Neural cell (in vitro differentiated cells): ENCODE results near the gene TNS2.

Experiments
- CTCF ChIP-seq: fragments of 450-650 bp; IDR thresholded peaks from 2 replicates; pipeline ENCODE4 v1.5.1; 2014; ENCODE audit warnings: antibody characterized with exemption, mild to moderate bottlenecking, moderate library complexity; ENCODE audit not compliant: poor library complexity, severe bottlenecking
- EP300 ChIP-seq: fragments of 450-650 bp; conservative IDR thresholded peaks from 2 replicates; pipeline ENCODE4 v1.6.1; 2014; ENCODE audit warnings: antibody characterized with exemption, mild to moderate bottlenecking, moderate library complexity; ENCODE audit not compliant: poor library complexity, severe bottlenecking
- POLR2AphosphoS5 ChIP-seq: IDR thresholded peaks from 2 replicates; pipeline ENCODE4 v1.6.1; 2012
- TAF1 ChIP-seq: IDR thresholded peaks from 2 replicates; pipeline ENCODE4 v1.6.1; 2012; ENCODE audit warnings: low read depth

GRCh38 chr12:53074999-53075370, 25.1 kb downstream of the TNS2 start:
- TF ChIP-seq POLR2AphosphoS5, result no peak
- no peak for TF ChIP-seq CTCF
- no peak for TF ChIP-seq EP300
- TF ChIP-seq TAF1, result no peak
